GM12864 (cell line): ENCODE data around the gene MEX3D.

Source experiments
- DNase-seq: peaks from one replicate; pipeline ENCODE4 v3.0.0-alpha.2; 2011; ENCODE audit warnings: low read depth
- H3K4me3 ChIP-seq: 2 replicates; pipeline ENCODE4 v1.5.1; 2011; ENCODE audit warnings: mild to moderate bottlenecking, low read depth, low read length, control low read depth
- TF ChIP-seq, protein P1 (sequence below): IDR thresholded peaks from 2 replicates; pipeline ENCODE4 v1.5.1; 2011; ENCODE audit warnings: low read depth, mild to moderate bottlenecking, moderate library complexity, low read length, control low read depth, inconsistent platforms; ENCODE audit errors: missing control alignments

Gene MEX3D

GRCh38 chr19:1526979-1527649 is 41.0 kb downstream of the MEX3D start:
- no peak overlapping the region for H3K4me3 ChIP-seq
- no peak for DNase-seq
- TF ChIP-seq, protein P1, sequence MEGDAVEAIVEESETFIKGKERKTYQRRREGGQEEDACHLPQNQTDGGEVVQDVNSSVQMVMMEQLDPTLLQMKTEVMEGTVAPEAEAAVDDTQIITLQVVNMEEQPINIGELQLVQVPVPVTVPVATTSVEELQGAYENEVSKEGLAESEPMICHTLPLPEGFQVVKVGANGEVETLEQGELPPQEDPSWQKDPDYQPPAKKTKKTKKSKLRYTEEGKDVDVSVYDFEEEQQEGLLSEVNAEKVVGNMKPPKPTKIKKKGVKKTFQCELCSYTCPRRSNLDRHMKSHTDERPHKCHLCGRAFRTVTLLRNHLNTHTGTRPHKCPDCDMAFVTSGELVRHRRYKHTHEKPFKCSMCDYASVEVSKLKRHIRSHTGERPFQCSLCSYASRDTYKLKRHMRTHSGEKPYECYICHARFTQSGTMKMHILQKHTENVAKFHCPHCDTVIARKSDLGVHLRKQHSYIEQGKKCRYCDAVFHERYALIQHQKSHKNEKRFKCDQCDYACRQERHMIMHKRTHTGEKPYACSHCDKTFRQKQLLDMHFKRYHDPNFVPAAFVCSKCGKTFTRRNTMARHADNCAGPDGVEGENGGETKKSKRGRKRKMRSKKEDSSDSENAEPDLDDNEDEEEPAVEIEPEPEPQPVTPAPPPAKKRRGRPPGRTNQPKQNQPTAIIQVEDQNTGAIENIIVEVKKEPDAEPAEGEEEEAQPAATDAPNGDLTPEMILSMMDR = no peak

- no peak for DNase-seq
- TF ChIP-seq, protein P1 = no peak
- no peak overlapping the region for H3K4me3 ChIP-seq
These were observed 41.9 kb downstream of the MEX3D start for GRCh38 chr19:1526066-1526778.

- no peak overlapping the region for H3K4me3 ChIP-seq
- no peak for DNase-seq
- TF ChIP-seq, protein P1 = no peak
These were observed 42.8 kb downstream of the MEX3D start for GRCh38 chr19:1525343-1525742.

GRCh38 chr19:1524972-1525325 is 43.2 kb downstream of the MEX3D start:
- no peak for DNase-seq
- no peak overlapping the region for H3K4me3 ChIP-seq
- TF ChIP-seq, protein P1 = no peak

DNA sequence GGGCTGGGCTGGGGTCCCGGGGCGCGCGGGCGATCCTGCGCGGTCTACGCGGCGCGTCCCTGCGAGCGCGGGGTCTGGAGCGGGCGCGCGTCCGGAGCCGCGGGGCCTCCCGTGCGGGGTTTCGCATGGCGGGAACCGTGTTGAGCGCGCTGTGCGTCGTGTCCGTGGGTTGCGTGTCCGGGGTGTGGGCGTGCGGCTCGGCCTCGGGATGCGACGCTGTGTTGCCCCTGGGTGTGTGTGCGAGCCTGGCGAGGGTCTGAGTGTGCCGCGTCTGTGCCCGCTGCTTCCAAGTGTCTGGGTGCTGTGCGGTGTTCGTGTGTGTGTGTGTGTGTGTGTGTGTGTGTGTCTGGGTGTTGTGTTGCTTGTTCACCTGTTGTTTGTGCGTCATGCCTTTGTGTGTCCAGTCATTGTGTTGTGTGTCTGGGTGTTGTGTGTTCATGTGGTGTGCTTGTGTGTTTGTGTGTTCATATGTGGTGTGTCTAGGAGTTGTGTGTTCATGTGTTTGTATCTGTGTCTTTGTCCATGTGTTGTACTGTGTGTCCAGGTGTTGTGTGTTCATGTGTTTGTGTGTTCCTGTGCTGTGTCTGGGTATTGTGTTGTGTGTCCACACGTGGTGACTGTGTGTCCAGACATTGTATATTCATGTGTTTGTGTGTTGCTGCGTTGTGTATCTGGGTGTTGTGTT is 43.7 kb downstream of the MEX3D start:
- DNase-seq = no peak
- TF ChIP-seq, protein P1 = no peak
- H3K4me3 ChIP-seq = no peak overlapping the region

DNA sequence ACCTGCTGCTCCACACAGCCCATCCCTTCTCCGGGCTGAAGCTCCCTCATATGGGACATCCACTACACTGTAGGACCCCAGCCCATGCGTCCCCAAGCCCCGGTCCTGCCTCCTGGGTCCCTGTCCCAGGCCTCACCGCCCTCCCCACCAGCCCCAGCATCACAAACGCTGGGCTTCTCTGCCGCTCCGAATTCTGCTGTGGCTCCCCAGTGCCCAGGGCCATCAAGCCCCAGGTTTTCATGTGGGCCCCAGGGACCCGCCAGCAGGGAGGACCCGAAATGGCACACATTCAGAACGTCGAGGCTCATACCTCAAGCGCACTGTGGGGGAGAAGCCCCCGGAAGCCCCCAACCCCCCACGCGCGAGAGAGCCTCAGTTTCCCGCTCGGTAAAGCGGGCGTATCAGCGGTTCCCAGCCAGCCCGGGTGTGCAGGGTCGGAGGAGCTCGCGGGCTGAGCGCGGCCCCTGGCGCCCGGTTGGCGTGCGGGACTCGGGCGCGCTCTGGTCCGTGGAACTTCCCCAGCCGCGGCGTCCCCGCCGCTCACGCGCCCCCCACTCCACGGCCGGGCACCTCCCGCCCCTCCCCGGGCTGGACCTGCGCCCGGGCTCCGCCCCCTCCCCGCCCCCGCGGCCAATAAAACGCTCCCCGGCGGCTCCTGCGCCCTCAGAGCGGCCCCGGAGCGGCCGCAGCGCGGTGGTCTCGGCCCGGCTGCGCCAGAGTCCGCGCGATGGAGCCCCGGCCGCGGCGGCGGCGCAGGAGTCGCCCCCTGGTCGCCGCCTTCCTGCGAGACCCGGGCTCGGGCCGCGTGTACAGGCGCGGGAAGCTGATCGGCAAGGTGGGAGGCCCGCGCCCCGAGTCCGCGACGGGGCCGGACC is 44.5 kb downstream of the MEX3D start, which contains the start of gene PLK5:
TSS of gene PLK5 (plus strand) at position 666 of the 875 bp plus-strand sequence. CDS start 2,920 bp downstream, outside the sequence.
- TF ChIP-seq, protein P1 = no peak
- DNase-seq = no peak
- no peak within 1 kb of the TSS for H3K4me3 ChIP-seq
